Astrocyte of the spinal cord (primary cell): ENCODE results near the gene ALDH6A1.

Experiments
- DNase-seq: peaks from one replicate; pipeline ENCODE4 v3.0.0; 2011; ENCODE audit warnings: low read depth, low spot score
- H3K4me3 ChIP-seq: 2 replicates; pipeline ENCODE4 v1.5.1; 2011; ENCODE audit warnings: low read depth, mild to moderate bottlenecking, low read length, moderate library complexity
- in situ Hi-C: cut with HindIII; loops from 2 replicates; pipeline ENCODE4 v1.10.0; 2017; ENCODE audit warnings: low sequenced_read_pairs
- TF ChIP-seq, protein P1 (sequence below): IDR thresholded peaks from 2 replicates; pipeline ENCODE4 v1.5.1; 2012; ENCODE audit warnings: low read depth, mild to moderate bottlenecking, low read length, inconsistent platforms

ALDH6A1 gene

GRCh38 chr14:74018174-74018585 is 66.1 kb downstream of the ALDH6A1 start:
- peak overlapping the region; percentile 87 for H3K4me3 ChIP-seq
- in situ Hi-C loops, result no loop called here
- peak; percentile 80 for DNase-seq
- TF ChIP-seq, protein P1, sequence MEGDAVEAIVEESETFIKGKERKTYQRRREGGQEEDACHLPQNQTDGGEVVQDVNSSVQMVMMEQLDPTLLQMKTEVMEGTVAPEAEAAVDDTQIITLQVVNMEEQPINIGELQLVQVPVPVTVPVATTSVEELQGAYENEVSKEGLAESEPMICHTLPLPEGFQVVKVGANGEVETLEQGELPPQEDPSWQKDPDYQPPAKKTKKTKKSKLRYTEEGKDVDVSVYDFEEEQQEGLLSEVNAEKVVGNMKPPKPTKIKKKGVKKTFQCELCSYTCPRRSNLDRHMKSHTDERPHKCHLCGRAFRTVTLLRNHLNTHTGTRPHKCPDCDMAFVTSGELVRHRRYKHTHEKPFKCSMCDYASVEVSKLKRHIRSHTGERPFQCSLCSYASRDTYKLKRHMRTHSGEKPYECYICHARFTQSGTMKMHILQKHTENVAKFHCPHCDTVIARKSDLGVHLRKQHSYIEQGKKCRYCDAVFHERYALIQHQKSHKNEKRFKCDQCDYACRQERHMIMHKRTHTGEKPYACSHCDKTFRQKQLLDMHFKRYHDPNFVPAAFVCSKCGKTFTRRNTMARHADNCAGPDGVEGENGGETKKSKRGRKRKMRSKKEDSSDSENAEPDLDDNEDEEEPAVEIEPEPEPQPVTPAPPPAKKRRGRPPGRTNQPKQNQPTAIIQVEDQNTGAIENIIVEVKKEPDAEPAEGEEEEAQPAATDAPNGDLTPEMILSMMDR, result no peak

- in situ Hi-C loops, result no loop called here
- H3K4me3 ChIP-seq, result no peak overlapping the region
- no peak for DNase-seq
- TF ChIP-seq, protein P1, result no peak
These were observed 68.3 kb downstream of the ALDH6A1 start for GRCh38 chr14:74015963-74016362.

DNA sequence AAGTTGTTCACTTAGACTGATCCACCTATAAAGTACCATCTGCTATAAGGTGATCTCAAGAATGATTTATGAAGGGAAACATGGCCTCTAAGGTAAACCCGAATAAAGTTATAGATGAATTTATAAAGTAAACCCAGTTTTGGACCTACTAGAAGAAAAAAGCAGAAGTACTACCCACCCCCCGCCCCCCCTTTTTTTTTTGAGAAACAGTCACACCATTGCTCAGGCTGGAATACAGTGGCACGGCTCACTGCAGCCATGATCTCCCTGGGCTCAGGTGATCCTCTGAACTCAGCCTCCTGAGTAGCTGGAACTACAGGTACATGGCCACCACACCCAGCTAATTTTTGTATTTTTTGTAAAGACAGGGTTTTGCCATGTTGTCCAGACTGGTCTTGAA is 69.1 kb downstream of the ALDH6A1 start:
- no peak for DNase-seq
- no peak overlapping the region for H3K4me3 ChIP-seq
- TF ChIP-seq, protein P1, result no peak
- in situ Hi-C loops, result no loop called here

- DNase-seq, result no peak
- no peak overlapping the region for H3K4me3 ChIP-seq
- in situ Hi-C loops, result no loop called here
- TF ChIP-seq, protein P1, result no peak
These were observed 70.0 kb downstream of the ALDH6A1 start for GRCh38 chr14:74014299-74014698.

GRCh38 chr14:74008843-74009499 is 75.3 kb downstream of the ALDH6A1 start:
- in situ Hi-C loops, result no loop called here
- TF ChIP-seq, protein P1, result no peak
- H3K4me3 ChIP-seq, result no peak overlapping the region
- no peak for DNase-seq
